Measurements from ENCODE around the gene RREB1. TPM values are rescaled to one million over a fixed set of nuclear protein-coding genes. Genes with fewer than 3 reads are reported as not detected.

Gene RREB1
- total and polyA plus RNA-seq, 12 donors: 3.0 to 47.1 (median 36.1) TPM

- ATAC-seq: peak in 1 of 8 donors; percentile 9
- TF ChIP-seq CTCF (IDR thresholded peaks at IDR 0.05): no peak
- WGBS, 2 donors: 75 to 80% methylated on average over 19 of the region's 19 CpGs
- no peaks in the 10 kb centered on the region for H3K9me3 ChIP-seq
- peaks cover 25 to 99% (median 86%) of the 10 kb centered on the region in 9 donors for H3K4me1 ChIP-seq
- intact Hi-C loops (cut with DNase I): loop anchor here in 2 of 10 donors (5.0 to 10.0 kb wide), 2 partner anchors 52 to 54 kb away; no protein-coding TSS in a partner anchor
- peak overlapping the region in 4 of 10 donors; percentile 23 to 78 (median 44) for H3K27ac ChIP-seq
- no peak overlapping the region for H3K4me3 ChIP-seq
- DNase-seq: no peak
- H3K36me3 ChIP-seq: peaks cover 0 to 8% (median 0%) of the 10 kb centered on the region in 9 donors
- no peaks in the 10 kb centered on the region for H3K27me3 ChIP-seq
These were observed 58.9 kb downstream of the RREB1 start for GRCh38 chr6:7166410-7167293.

DNA sequence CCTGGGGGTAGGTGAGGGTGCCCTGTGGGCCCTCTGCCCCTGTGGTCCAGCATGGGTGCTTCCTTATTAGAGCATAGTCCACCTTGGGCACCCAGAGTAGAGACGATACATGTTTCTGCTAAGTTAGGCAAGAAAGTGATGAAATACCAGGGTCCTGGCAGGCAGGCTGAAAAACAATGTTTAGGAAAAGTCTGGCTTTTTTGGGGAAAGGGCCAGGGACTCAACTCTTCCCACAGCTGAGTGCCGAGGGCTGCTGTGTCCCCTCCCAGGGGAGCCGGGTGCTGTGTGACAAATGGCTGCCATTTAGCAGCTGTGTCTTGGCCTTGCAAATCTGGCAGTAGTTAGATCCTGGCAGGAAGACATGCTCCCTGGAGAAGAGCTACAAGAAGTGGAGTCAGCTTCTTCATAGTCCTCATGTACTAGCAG lies 61.5 kb downstream of the RREB1 start:
- no peaks in the 10 kb centered on the region for H3K27me3 ChIP-seq
- intact Hi-C loops (cut with DNase I): loop anchor here in 2 of 10 donors (5.0 to 10.0 kb wide), 2 partner anchors 55 to 57 kb away; no protein-coding TSS in a partner anchor
- ATAC-seq (peak; percentile 29 to 54 (median 40)), DNase-seq (peak; percentile 63 to 67)
- no peak overlapping the region for H3K4me3 ChIP-seq
- peaks cover 25 to 99% (median 94%) of the 10 kb centered on the region in 9 donors for H3K4me1 ChIP-seq
- TF ChIP-seq CTCF (IDR thresholded peaks at IDR 0.05): no peak
- peak overlapping the region in 8 of 10 donors; percentile 17 to 71 (median 62) for H3K27ac ChIP-seq
- H3K9me3 ChIP-seq: no peaks in the 10 kb centered on the region
- 28 to 32% methylated on average over 3 of the region's 3 CpGs for WGBS, 2 donors
- H3K36me3 ChIP-seq: peaks cover 0 to under 1% (median 0%) of the 10 kb centered on the region in 9 donors

DNA sequence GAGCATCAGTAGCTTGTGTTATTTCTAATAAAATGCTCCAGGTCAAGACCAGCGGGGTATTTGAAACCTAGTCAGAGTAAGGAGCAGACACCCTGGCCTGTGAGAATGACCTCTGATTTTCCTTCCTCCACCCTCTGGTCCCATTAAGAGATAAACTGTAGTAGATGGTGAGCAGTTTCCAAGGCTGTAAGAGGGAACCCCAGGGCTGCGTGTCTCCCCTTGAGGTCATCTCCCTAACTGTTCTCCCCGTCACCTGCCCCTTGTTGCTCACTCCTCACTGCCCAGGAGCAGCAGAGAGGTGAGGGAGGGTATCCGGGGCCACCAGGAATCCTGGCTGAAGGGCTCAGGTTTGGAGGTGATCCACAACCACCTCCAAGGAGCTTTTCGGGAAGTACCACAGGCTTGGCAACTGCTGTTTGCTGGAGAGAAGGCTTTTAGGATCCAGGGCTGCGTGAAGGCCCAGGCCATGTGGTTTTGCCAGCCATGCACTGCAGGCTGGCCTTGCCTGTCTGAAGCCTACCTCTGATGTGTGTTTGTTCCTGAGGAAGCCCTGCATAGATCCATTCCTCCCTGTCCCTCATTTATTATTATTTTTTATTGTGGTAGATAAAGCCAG lies 62.5 kb downstream of the RREB1 start:
- Histone ChIP-seq H3K27me3 (no peaks in the 10 kb centered on the region), H3K4me1 (peaks cover 16 to 99% (median 94%) of the 10 kb centered on the region in 9 donors), H3K9me3 (no peaks in the 10 kb centered on the region), H3K4me3 (no peak overlapping the region), H3K36me3 (no peaks in the 10 kb centered on the region), H3K27ac (peak overlapping the region in 8 of 10 donors; percentile 17 to 71 (median 62))
- DNase-seq (no peak), ATAC-seq (no peak)
- intact Hi-C loops (cut with DNase I): no loop called here
- 76 to 77% methylated on average over 6 of the region's 6 CpGs for WGBS, 2 donors
- no peak for TF ChIP-seq CTCF (IDR thresholded peaks at IDR 0.05)

DNA sequence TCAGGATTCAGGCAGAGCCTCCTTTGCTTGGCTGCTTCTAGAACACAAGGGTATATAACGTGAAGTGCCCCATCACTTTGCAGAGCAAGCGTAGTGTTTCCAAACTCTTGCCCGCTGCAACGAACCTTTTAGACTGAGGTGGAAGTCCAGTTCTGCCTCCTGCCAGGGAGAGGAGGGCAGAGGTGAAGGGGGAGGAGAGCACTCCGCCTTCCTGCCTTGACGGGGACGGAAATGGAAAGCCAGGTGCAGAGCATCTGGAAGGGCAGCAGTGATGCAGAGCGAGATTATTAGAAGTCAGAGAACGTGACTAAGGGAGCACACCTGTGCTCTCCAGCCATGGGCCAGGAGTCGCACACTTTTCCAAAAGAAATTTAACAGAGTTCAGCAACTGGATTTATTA lies 63.4 kb downstream of the RREB1 start:
- 70 to 79% methylated on average over 10 of the region's 10 CpGs for WGBS, 2 donors
- no peaks in the 10 kb centered on the region for H3K27me3 ChIP-seq
- peak overlapping the region in 2 of 10 donors; percentile 5 to 71 for H3K27ac ChIP-seq
- ATAC-seq (no peak), DNase-seq (no peak)
- intact Hi-C loops (cut with DNase I): no loop called here
- peaks cover 0 to 5% (median 0%) of the 10 kb centered on the region in 9 donors for H3K36me3 ChIP-seq
- peaks cover 16 to 99% (median 94%) of the 10 kb centered on the region in 9 donors for H3K4me1 ChIP-seq
- H3K4me3 ChIP-seq: no peak overlapping the region
- H3K9me3 ChIP-seq: no peaks in the 10 kb centered on the region
- TF ChIP-seq CTCF (IDR thresholded peaks at IDR 0.05): no peak

Data from heart right ventricle (tissue), 16 donors.